Erythroblast (primary cell): ENCODE results near the gene THOC6.
"Not testable (repeated sequence)": the region's sequence is repeated elsewhere in the genome, so short reads cannot be mapped to it uniquely, and the experiment has no call there.

Source experiments
- DNase-seq, 2 experiments: peaks; one replicate each; lab custom pipeline; 2025; lab: John Stamatoyannopoulos, UW
- GATA1 ChIP-seq: IDR thresholded peaks from 2 replicates; pipeline ENCODE4 v1.6.1; 2011; ENCODE audit warnings: low read depth, mild to moderate bottlenecking, control low read depth, low read length, moderate library complexity
- POLR2A ChIP-seq: IDR thresholded peaks from 2 replicates; pipeline ENCODE4 v1.6.1; 2011; ENCODE audit warnings: mild to moderate bottlenecking, low read length

The THOC6 gene

GRCh38 chr16:3036726-3037315 lies 13.0 kb downstream of the THOC6 start, which contains the start of gene BICDL2:
TSS of gene BICDL2 (minus strand) at chr16:3036944. CDS start at chr16:3035496, 1,448 bp downstream.
- TF ChIP-seq GATA1: no peak
- TF ChIP-seq POLR2A: no peak
- DNase-seq: no peak

- DNase-seq: no peak
- TF ChIP-seq GATA1 (no peak), POLR2A (no peak)
Measured at GRCh38 chr16:3038256-3038655, 14.4 kb downstream of the THOC6 start.

- DNase-seq: no peak
- TF ChIP-seq POLR2A (no peak), GATA1 (no peak)
Measured at GRCh38 chr16:3038896-3039295, 15.1 kb downstream of the THOC6 start.

- no peak for DNase-seq
- TF ChIP-seq POLR2A: no peak
- TF ChIP-seq GATA1: no peak
Measured at GRCh38 chr16:3042376-3042775, 18.5 kb downstream of the THOC6 start.

GRCh38 chr16:3044708-3045107 lies 20.9 kb downstream of the THOC6 start:
- no peak for DNase-seq
- TF ChIP-seq POLR2A: no peak
- no peak for TF ChIP-seq GATA1

GRCh38 chr16:3045758-3046640 lies 22.2 kb downstream of the THOC6 start, which contains the start of gene MMP25:
TSS of gene MMP25 (plus strand) at chr16:3046561. CDS start at chr16:3046918, 357 bp downstream.
- TF ChIP-seq POLR2A (no peak), GATA1 (no peak)
- no peak for DNase-seq

- no peak for DNase-seq
Measured at GRCh38 chr16:3046641-3047386, 23.0 kb downstream of the THOC6 start.

GRCh38 chr16:3047387-3047720 lies 23.5 kb downstream of the THOC6 start:
- DNase-seq: no peak
- TF ChIP-seq POLR2A: no peak
- no peak for TF ChIP-seq GATA1

More at GRCh38 chr16:3046641-3047386, 23.0 kb downstream of the THOC6 start:
- no peak for TF ChIP-seq POLR2A
- TF ChIP-seq GATA1: no peak

- no peak for TF ChIP-seq GATA1
- TF ChIP-seq POLR2A: no peak
- no peak for DNase-seq
Measured at GRCh38 chr16:3049921-3050481, 26.2 kb downstream of the THOC6 start.

- no peak for DNase-seq
Measured at GRCh38 chr16:3050487-3050886, 26.7 kb downstream of the THOC6 start.

GRCh38 chr16:3051009-3051408 lies 27.2 kb downstream of the THOC6 start:
- no peak for DNase-seq
- no peak for TF ChIP-seq GATA1
- no peak for TF ChIP-seq POLR2A

More at GRCh38 chr16:3050487-3050886, 26.7 kb downstream of the THOC6 start:
- TF ChIP-seq POLR2A (no peak), GATA1 (no peak)

GRCh38 chr16:3051494-3051893 lies 27.7 kb downstream of the THOC6 start:
- no peak for TF ChIP-seq POLR2A
- no peak for TF ChIP-seq GATA1
- no peak for DNase-seq

- DNase-seq: not testable (repeated sequence)
Measured at GRCh38 chr16:3052571-3053329, 28.9 kb downstream of the THOC6 start.

- not testable (repeated sequence) for DNase-seq
Measured at GRCh38 chr16:3053330-3053710, 29.5 kb downstream of the THOC6 start.
